Stimulated activated CD4-positive, alpha-beta T cell treated with anti-CD3 and anti-CD28 coated beads, Interleukin-15, amount 100 ng/mL, for 1 hour (primary cell): Measurements from ENCODE around the gene EXOSC3.
A peak's percentile ranks its signal among the peaks of the same experiment; 100 is the strongest.
"Not testable (repeated sequence)": the region's sequence is repeated elsewhere in the genome, so short reads cannot be mapped to it uniquely, and the experiment has no call there.

Experiments
- DNase-seq, 2 donors: peaks; one replicate each; pipeline ENCODE4 v3.0.0-alpha.2; 2020; ENCODE audit warnings: low read depth in 1 of 2, low spot score in 1 of 2

EXOSC3 gene

DNA sequence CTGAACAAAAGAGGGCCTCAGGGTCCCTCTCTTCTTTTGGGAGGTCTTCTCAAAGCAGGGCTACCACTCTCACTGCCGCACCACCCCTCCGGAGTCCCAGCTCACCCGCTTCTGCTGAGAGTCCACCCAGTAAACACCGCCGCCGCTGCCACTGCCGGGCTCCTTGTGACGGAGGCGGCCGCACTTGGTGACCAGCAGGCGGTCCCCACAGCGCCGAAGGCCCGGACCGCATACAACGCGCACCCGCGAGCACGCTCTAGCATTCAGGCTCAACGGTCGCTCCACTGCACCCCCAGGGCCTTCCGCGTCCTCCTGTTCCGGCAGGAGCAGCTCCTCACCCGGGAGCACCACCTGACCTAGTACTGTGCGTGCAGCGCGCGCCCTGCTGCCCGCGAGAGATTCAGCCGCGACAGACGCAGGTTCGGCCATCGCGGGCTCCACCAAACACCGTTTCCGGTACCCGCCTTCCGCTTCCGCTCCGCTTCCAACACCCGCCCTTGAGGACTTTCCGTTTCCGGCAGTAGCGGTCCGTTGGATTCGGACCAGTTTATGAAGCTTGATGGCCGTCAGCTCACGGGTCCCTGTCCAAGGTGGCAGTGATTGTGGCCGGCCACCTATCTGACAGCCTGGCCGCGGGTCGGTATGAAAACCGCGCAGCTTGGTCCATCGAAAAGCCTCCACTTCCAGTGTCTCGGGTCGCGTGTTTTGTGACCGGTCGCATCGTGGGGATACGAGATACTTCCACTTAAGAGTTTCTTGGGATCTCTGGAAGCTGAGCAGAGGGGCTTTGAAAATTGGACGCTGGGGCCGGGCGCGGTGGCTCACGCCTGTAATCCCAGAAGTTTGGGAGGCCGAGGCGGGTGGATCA lies at the start of gene EXOSC3:
Gene EXOSC3 (minus strand): TSS at position 449 of the 868 bp plus-strand sequence. CDS start 20 bp downstream, at position 429.
- peak; percentile 63 to 72 for DNase-seq

DNA sequence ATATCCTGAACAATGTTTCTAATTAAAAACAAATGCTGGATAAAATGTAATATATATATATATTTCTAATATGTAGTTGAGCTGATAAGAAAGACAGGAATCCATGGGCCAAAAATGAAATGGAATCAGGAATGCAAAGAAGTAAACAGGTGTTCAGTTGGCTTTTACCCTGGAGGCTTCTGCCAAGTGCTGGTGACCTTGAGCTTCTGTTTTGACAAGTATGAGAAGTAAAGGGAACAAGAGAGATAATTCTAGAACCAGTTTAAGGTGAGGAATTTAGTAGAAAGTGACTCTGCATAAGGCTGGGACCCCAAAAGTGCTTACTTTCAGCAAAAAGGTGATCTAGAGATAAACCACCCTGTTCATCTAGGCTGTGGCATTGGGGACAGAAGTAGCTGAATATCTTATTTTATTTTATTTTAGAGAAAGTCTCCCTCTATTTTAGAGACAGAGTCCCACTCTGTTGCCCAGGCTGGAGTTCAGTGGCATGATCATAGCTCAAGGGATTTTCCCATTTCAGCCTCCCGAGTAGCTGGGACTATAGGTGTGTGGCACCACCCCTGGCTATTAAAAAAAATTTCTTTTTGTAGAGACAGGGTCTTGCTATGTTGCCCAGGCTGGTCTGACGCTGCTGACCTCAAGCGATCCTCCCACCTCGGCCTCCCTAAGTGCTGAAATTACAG lies 42.8 kb upstream of the EXOSC3 start:
- DNase-seq = no peak

DNA sequence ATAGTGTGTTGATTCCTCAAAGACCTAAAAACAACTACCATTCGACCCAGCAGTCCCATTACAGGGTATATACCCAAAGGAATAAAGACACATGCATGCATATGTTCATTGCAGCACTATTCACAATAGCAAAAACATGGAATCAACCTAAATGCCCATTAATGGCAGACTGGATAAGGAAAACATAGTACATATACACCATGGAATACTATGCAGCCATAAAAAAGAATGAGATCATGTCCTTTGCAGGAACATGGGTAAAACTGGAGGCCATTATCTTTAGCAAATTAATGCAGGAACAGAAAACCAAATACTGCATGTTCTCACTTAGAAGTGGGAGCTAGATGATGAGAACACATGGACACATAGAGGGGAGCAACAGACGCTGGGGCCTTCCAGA lies 40.3 kb upstream of the EXOSC3 start:
- not testable (repeated sequence) for DNase-seq

DNA sequence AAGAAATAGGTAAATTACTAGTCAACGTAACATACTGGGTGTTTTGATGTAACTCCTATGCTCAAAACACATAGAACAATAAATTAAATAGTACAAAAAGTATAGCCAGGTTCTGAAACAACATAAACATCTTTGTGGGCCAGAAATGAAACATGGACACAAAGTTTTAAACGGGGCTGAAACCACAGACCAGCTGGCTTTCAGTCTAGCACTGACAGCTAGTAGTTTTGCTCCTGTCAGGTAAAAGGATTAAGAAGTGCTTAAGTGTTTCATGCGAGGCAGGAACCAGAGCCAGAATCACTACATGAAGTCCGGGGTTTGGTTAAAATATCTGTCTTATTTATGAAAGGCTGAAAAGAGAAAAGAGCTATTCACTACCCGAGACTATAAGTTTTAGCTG lies 35.3 kb upstream of the EXOSC3 start:
- no peak for DNase-seq

DNA sequence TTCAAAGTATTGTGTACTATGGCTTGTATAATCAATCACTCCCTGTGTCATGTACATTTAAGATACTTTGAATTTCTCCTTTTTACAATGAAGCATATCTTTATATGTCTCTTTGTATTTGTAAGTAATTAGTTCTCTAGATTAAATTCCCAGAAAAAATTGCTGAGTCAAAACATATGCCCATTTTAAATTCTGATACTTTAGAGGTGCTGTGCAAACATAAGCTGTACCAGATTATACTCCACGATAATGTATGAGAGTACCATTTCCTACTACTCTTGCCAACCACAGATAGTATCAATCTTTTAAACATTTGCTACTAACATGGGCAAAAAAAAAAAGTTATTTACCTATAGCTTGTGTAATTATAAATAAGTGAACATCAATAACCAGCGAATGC lies 34.0 kb upstream of the EXOSC3 start:
- no peak for DNase-seq

DNA sequence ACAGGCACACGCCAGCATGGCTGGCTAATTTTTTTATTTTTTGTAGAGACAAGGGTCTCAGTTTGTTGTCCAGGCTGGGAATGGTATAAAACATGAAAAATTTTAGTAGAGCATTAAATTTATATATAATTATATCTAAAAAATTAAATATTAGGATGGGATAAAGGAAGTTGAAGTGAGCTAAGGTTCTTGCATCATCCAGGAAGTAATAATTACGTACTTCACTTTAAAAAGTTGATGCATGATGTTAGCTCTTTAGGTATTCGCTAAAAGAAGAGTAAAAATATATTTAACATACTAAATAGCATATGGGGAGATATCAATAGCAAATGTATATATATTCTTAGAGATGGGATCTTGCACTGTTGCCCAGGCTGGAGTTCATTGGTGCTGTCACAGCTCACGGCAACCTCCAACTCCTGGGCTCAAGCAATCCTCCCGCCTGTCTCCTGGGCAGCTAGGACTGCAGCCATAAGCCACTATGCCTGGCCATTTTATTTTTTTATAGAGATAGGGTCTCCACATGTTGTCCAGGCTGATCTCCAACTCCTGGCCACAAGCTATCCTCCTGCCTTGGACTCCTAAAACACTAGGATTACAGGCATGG lies 28.0 kb upstream of the EXOSC3 start:
- DNase-seq = no peak

DNA sequence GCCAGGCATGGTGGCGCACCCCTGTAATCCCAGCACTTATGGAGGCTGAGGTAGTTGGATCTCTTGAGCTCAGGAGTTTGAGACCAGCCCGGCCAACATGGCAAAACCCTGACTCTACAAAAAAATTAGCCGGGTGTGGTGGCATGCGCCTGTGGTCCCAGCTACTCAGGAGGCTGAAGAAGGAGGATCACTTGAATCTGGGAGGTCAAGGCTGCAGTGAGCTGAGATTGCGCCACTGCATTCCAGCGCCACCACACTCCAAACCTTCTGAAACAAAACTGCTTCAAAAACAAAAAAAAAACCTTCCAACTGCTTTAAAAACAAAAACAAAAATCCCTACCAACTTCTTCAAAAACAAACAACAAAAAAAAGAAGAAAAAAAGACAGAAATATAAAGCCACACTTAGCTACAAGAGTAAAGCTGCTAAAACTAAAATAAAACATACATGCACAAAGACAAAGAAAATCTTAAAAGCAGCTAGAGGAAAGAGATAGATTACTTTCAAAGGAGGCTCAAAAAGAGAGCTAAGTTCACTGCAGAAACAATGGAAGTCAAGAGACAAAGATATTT lies 27.1 kb upstream of the EXOSC3 start:
- no peak for DNase-seq

DNA sequence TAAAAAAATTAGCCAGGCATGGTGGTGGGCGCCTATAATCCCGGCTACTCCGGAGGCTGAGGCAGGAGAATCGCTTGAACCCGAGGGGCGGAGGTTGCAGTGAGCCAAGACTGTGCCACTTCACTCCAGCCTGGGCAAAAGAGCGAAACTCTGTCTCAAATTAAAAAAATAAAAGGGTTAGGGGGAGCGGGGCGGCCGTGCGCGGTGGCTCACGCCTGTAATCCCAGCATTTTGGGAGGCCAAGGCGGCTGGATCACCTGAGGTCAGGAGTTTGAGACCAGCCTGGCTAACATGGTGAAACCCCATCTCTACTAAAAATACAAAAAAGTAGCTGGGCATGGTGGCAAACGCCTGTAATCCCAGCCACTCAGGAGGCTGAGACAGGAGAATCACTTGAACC lies 24.8 kb upstream of the EXOSC3 start:
- not testable (repeated sequence) for DNase-seq

DNA sequence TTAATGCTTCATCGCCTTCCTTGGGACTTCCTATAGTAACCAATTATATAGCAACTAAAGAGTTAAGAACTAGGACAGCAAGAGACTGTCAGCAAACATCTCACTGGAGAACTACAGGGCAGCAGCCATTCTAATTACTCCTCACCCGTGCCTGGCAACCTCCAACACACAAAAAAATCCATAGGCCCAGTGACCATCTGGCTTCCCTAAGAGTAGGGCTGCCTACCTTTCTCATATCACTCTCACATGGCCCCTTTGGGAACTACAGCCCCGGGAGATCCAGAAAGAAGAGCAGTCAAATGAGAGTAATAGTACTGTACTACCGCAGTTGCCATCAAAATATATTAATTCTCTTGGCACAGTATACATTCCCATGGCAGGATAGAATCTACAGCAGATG lies 21.4 kb upstream of the EXOSC3 start:
- no peak for DNase-seq

DNA sequence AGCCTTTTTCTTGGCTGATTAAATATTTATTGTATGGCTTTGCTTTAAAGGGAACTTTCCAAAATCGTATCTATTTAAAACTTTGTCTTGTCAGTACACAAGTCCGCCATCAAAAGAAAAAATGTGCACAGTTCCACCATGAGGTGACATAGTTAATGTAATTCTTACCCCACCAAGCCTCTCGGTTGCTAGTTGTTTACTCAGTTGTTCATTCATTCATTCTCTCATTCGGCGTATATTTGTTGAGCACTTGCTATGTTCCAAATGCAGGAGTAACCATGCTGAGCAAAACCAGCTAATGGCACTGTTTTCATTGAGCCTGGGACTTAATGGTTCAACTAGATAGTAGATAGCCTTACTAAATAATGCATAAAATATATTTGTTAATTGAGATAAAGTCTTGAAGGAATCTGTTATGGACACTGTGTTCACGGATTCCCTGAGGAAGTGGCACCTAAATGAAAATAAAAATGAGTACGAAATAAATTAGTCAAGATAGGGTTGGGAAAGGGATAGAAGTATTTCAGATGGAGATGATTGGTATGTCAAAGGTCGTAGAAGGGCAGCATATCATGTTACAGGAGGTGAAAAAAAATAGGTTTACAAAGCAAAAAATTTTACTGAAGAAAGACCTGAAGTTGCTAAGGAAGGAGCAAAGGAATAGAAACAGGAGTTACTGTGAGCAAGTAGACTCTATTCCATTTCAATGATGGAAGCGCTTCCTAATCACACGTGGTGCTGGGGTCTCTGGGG lies 17.3 kb upstream of the EXOSC3 start:
- DNase-seq = no peak

DNA sequence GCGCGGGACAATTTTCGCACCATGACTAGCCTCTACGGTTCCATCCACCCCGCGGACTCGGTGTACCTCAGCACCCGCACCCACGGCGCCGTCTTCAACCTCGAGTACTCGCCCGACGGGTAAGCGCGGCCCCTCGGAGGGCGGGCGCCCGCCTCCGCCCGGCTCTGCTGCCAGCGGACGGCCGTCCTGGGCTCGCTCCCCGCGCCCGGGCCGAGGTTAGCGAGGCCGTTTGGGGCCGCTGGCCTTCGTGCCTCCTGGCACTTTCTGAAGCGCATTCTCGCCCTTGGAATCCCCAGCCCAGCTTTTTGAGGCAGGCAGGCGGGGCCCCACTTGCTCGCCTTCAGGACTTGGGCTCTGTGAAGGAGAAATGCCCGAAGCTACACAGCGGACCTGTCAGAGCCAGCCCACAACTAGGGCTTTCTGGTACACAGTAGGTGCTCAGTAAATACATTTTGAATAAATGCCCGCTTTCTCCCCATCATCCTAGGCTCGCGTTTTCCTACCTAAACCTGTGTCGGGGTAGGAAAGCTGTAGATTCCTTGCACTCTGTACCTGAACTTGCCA lies 16.5 kb upstream of the EXOSC3 start:
- DNase-seq = peak; percentile 9 to 23

DNA sequence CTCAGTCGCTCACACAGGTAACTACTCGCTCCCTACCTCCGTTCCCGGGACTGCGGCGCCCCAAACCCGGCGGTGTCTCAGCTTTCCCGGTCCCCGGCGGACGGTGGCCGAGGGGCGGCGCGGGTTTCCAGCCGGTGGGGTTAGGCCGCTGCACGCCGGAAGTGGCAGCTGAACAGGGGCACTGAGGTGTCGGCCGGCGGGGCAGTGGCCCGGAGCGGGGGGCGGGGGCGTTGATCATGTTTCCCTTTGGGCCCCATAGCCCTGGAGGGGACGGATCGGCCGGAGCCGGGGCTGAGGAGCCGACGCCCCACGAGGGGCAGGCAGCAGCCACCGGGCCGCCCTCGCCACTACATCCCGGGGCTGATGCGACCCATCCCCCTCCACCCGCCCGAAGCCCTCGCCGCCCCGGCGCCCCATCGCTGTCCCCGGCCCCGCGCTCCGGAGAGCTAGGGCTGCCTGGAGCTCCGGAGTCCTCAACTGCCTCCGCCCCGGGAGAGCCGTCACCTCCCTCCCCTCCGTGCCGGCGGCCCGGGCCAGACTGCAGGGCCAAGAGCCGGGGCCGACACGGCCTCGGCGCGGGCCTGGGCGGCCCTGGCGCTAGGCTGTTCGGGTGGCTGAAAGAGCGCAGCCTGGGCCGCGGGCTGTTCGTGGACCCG lies 15.9 kb upstream of the EXOSC3 start, which contains the start of gene DCAF10:
Gene DCAF10 (plus strand): TSS at position 167 of the 656 bp plus-strand sequence. CDS start 70 bp downstream, at position 237.
- peak; percentile 81 to 91 for DNase-seq

DNA sequence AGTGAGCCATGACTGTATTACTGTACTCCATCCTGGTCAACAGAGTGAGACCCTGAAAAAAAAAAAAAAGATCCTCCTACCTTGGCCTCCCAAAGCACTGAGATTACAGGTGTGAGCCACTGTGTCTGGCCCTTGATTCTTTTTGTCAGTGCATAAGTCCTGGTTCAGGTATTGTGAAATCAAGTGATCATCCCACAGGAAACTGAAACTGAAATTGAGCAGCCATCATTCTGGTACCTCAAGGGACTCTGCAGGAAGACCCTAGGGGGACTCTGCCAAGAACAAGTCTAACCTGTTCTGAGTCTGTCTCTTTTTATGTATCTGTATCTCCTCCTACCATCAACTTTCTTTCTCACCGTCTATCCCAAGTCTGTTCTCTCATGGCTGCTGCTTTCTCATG lies 13.8 kb upstream of the EXOSC3 start:
- no peak for DNase-seq

DNA sequence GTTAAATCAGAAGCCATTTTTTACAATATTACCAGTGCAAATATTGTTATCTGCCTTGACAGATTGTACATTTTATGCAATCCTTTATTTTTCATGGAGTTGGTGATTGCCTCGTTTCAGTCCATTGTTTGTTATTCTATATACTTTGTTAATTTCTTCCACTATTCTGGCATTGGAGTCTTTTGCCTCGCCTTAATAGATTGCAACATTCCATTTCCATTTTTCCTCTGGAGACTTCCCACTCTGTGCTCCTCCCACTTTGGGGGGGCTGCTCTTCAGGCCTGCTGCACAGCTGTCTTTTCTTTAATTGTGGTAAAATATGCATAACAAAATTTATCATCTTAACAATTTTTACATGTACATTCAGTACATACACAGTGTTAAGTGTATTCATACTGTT lies 11.4 kb upstream of the EXOSC3 start:
- DNase-seq = no peak

DNA sequence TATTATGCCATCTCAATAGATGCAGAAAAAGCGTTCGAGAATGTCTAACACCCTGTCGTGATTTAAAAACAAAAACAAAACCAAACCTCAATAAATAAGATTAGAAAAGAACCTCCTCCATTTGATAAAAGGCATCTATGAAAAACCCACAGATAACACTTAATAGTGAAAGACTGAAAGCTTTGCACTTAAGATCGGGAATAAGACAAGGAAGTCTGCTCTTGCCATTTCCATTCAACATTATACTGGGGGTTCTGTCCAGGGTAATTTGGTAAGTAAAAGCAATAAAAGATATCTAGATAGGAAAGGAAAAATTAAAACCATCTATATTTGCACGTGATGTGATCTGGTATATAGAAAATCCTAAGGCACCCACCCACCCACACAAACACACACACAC lies 7.3 kb upstream of the EXOSC3 start:
- DNase-seq = no peak

DNA sequence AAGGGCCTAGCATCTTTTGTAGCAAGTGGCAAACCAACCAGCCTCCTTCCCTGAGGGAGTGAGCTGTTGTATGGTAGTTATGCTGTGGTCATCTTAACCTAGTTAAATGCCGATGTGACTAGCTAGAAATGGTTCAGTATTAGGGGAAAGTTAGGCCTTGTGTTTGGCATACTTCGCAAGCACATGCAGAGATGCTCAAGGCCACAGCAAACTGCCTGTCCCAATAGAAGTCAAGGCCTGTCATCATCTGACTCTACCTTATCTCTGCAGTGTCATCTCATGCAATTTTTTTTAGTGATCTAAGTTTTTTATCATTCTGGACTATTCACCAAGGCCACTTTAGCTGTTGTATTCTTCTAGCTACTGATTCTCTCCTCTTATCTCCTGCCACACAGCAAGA lies 5.2 kb upstream of the EXOSC3 start:
- no peak for DNase-seq

DNA sequence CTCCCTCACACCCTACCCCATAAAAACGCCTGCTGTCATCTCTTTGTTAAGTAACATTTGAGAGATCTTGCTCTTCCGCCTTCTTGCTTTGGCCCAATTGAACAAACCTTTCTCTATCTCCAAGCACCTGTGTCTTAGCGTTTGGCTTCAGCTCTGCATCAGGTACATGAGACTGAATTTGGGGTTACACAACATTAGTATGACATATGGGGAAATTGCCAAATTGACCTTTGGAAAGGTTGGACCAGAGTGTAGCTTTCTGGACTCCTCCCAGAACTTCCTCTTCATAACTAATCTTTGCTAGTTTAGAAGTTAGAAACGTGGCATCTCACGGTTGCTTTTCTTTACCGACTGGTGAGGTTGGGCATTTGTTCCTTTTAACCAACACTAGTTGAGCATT lies 3.5 kb upstream of the EXOSC3 start:
- DNase-seq = no peak

DNA sequence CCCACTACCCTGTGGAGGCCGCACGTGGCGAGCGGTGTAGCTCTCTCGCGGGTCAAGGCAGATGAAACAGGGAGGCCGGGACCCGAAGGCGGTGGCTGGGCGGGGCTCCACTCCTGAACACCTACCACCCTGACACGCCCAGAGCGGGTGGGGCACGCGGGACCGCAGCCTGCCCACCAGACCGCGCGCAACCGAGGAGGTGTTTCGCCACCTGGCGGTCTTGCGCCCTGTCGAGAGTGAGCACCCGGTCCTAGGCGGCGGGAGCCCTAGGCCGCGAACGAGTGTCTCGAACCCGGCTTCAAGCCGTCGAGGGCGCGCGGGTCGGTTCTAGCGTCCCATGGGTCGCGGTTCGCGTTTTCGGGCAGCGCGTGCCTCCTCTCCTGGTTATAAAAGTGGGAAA lies 2.2 kb upstream of the EXOSC3 start:
- no peak for DNase-seq

DNA sequence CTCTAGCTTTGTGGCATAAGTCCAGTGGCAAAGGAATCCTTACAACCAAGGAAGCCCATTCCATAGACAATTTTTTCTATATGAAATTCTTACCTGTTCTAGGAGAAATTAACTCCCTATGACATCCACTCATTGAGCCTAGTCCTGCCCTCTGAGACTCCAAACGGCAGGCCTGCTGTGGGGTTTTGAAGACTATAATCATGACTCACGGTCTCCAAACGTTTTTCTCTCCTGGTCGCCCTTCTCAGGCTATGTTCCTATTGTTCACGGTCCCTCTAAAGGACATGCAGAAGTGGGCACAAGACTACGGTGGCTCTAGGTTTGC lies 611 bp downstream of the EXOSC3 start:
- DNase-seq = no peak

DNA sequence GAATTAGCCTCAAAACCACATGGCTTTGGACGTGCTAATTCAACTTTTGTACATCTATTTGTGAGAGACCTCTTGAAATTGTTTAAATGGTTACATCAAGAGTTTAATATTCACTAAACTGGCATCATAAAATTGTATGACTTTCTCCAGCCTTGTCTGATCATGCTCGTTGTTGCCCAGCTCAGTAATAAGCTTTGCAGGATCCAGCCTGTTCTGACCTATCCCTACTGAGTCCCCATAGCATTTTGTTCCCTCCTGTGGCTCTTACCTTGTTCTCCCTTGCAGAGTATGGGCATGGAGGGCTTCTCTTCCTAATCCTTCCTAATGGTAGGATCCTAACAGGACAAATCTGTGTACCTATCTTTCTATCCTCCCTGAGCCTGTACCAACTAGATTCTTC lies 6.3 kb downstream of the EXOSC3 start:
- DNase-seq = no peak
